Keratinocyte (primary cell): ENCODE results near the gene FBXO44. TPM values are rescaled to one million over a fixed set of nuclear protein-coding genes. Genes with fewer than 3 reads are reported as not detected.

Experiments
- DNase-seq: peaks from one replicate; pipeline ENCODE4 v3.0.0-alpha.2; 2011; ENCODE audit warnings: low read depth, missing footprints, low spot score
- FAIRE-seq: peaks from 2 replicates; lab custom pipeline; 2011; peaks lifted over from hg19 to GRCh38; lab: Jason Lieb, UNC
- H2AFZ ChIP-seq: 2 replicates; pipeline ENCODE4 v1.6.0; 2012; ENCODE audit warnings: low read length, control low read depth, inconsistent platforms; ENCODE audit not compliant: control insufficient read depth
- H3K27ac ChIP-seq: 2 replicates; pipeline ENCODE4 v1.5.1; 2011; ENCODE audit warnings: low read length; ENCODE audit not compliant: control insufficient read depth, insufficient read depth
- H3K27me3 ChIP-seq: 3 replicates; pipeline ENCODE4 v1.6.0; 2011; ENCODE audit warnings: low read length; ENCODE audit not compliant: control insufficient read depth, insufficient read depth; ENCODE audit errors: extremely low read depth
- H3K36me3 ChIP-seq, 2 experiments: 2 replicates in 1 of 2; 3 replicates in 1 of 2; pipeline ENCODE4 v1.5.1; 2011; ENCODE audit warnings: low read length in 2 of 2, mild to moderate bottlenecking in 1 of 2; ENCODE audit not compliant: control insufficient read depth in 2 of 2, insufficient read depth in 2 of 2; ENCODE audit errors: extremely low read depth in 1 of 2
- H3K4me1 ChIP-seq: 3 replicates; pipeline ENCODE4 v1.5.1; 2011; ENCODE audit warnings: low read length; ENCODE audit not compliant: control insufficient read depth, insufficient read depth; ENCODE audit errors: extremely low read depth
- H3K4me2 ChIP-seq: 3 replicates; pipeline ENCODE4 v1.6.0; 2011; ENCODE audit warnings: low read depth, low read length; ENCODE audit not compliant: control insufficient read depth, insufficient read depth; ENCODE audit errors: extremely low read depth
- H3K4me3 ChIP-seq, 3 experiments: fragments of 200-600 bp in 1 of 3; sonication (generic) in 1 of 3; 2 replicates in 2 of 3; 3 replicates in 1 of 3; pipeline ENCODE4 v1.5.1; 2011 to 2016; ENCODE audit warnings: low read length in 3 of 3, mild to moderate bottlenecking in 3 of 3, control low read depth in 2 of 3, inconsistent platforms in 1 of 3, low read depth in 1 of 3, mixed read lengths in 1 of 3, mixed run types in 1 of 3, moderate library complexity in 1 of 3; ENCODE audit not compliant: control insufficient read depth in 2 of 3, insufficient read depth in 2 of 3; ENCODE audit errors: extremely low read depth in 1 of 3
- H3K79me2 ChIP-seq: 2 replicates; pipeline ENCODE4 v1.6.0; 2012; ENCODE audit warnings: low read length; ENCODE audit not compliant: control insufficient read depth, insufficient read depth
- H3K9ac ChIP-seq: 3 replicates; pipeline ENCODE4 v1.6.0; 2011; ENCODE audit warnings: low read length; ENCODE audit not compliant: control insufficient read depth, insufficient read depth; ENCODE audit errors: extremely low read depth
- H3K9me1 ChIP-seq: 3 replicates; pipeline ENCODE4 v1.6.0; 2011; ENCODE audit warnings: low read length; ENCODE audit not compliant: control insufficient read depth, insufficient read depth; ENCODE audit errors: extremely low read depth
- H3K9me3 ChIP-seq: 2 replicates; pipeline ENCODE4 v1.5.1; 2012; ENCODE audit warnings: low read depth, low read length; ENCODE audit not compliant: control insufficient read depth
- H4K20me1 ChIP-seq: 3 replicates; pipeline ENCODE4 v1.6.0; 2011; ENCODE audit warnings: low read length; ENCODE audit not compliant: control insufficient read depth, insufficient read depth; ENCODE audit errors: extremely low read depth
- CTCF ChIP-seq, 3 experiments: IDR thresholded peaks in 1 of 3; conservative IDR thresholded peaks in 1 of 3; optimal IDR thresholded peaks in 1 of 3; 2 replicates in 2 of 3; 3 replicates in 1 of 3; pipeline versions ENCODE3 to v1.5.1; 2011; ENCODE audit warnings: low read length in 3 of 3, mild to moderate bottlenecking in 3 of 3, moderate library complexity in 2 of 3, control low read depth in 1 of 3, inconsistent platforms in 1 of 3; ENCODE audit not compliant: insufficient read depth in 2 of 3; ENCODE audit errors: extremely low read depth in 1 of 3
- EZH2 ChIP-seq: IDR thresholded peaks from one replicate; pipeline ENCODE4 v1.6.1; 2012; ENCODE audit warnings: inconsistent platforms, mild to moderate bottlenecking, low read length, moderate library complexity
- dilution Hi-C: fragments of 300-500 bp; cut with MboI; formaldehyde crosslinking; loops from one replicate; pipeline ENCODE4 v1.7.0; 2020; ENCODE audit warnings: low sequenced_read_pairs; ENCODE audit not compliant: extremely low pct_ligation_motif_present
- polyA plus RNA-seq, 5 experiments: library from polyadenylated mRNA; depleted of rRNA in 3 of 5; stranded (reverse) in 3 of 5; stranded (forward) in 1 of 5; unstranded in 1 of 5; fragments of >200 nt; gene quantifications; 1 replicate in 1 of 5; 2 replicates in 3 of 5; 3 replicates in 1 of 5; pipeline versions ENCODE4 v1.2.1 to v1.2.3, GENCODE V29; 2011 to 2012; ENCODE audit warnings: missing spikeins in 2 of 5, low read depth in 1 of 5, low replicate concordance in 1 of 5

FBXO44 gene
- polyA plus RNA-seq, 1 donor (not counting 4 experiments of a cell fraction or from before 2014, with no cell fraction given): 23.1 TPM

GRCh38 chr1:11674488-11674887 lies 19.8 kb downstream of the FBXO44 start:
- Histone ChIP-seq H3K27me3 (no peaks in the 10 kb centered on the region), H3K9ac (no peak overlapping the region), H4K20me1 (no peaks in the 10 kb centered on the region), H3K27ac (no peak overlapping the region), H3K9me3 (no peaks in the 10 kb centered on the region), H3K36me3 (peaks cover 13 to 15% of the 10 kb centered on the region in 2 experiments), H3K79me2 (no peaks in the 10 kb centered on the region), H3K9me1 (no peaks in the 10 kb centered on the region), H2AFZ (no peak overlapping the region), H3K4me1 (no peaks in the 10 kb centered on the region), H3K4me3 (no peak overlapping the region), H3K4me2 (no peak overlapping the region)
- FAIRE-seq (no peak), DNase-seq (no peak)
- no peak for TF ChIP-seq CTCF (optimal IDR thresholded peaks at IDR 0.05 in 1 of 3, IDR thresholded peaks at IDR 0.05 in 1 of 3, conservative IDR thresholded peaks at IDR 0.05 in 1 of 3; ENCODE audit: extremely low read depth in 1 of 3, insufficient read depth in 2 of 3, low read length in 3 of 3)
- dilution Hi-C loops: no loop called here

- dilution Hi-C loops: no loop called here
Observed at GRCh38 chr1:11675325-11675724, 20.6 kb downstream of the FBXO44 start.

More at GRCh38 chr1:11675325-11675724, 20.6 kb downstream of the FBXO44 start:
- H3K27me3 ChIP-seq: no peaks in the 10 kb centered on the region
- no peak overlapping the region for H3K4me2 ChIP-seq
- FAIRE-seq (no peak), DNase-seq (no peak)
- no peaks in the 10 kb centered on the region for H3K9me1 ChIP-seq
- no peaks in the 10 kb centered on the region for H3K4me1 ChIP-seq
- no peaks in the 10 kb centered on the region for H3K79me2 ChIP-seq
- no peaks in the 10 kb centered on the region for H4K20me1 ChIP-seq
- H2AFZ ChIP-seq: no peak overlapping the region
- H3K9me3 ChIP-seq: no peaks in the 10 kb centered on the region
- no peak overlapping the region for H3K4me3 ChIP-seq
- H3K36me3 ChIP-seq: peaks cover 13 to 15% of the 10 kb centered on the region in 2 experiments
- no peak overlapping the region for H3K27ac ChIP-seq
- no peak overlapping the region for H3K9ac ChIP-seq
- no peak for TF ChIP-seq CTCF (optimal IDR thresholded peaks at IDR 0.05 in 1 of 3, IDR thresholded peaks at IDR 0.05 in 1 of 3, conservative IDR thresholded peaks at IDR 0.05 in 1 of 3; ENCODE audit: extremely low read depth in 1 of 3, insufficient read depth in 2 of 3, low read length in 3 of 3)
- no peak for TF ChIP-seq EZH2
